ENCODE results near the gene SLC41A2.
"Not testable (repeated sequence)": the region's sequence is repeated elsewhere in the genome, so short reads cannot be mapped to it uniquely, and the experiment has no call there.

- not testable (repeated sequence) for TF ChIP-seq CTCF (IDR thresholded peaks at IDR 0.05); NFYB (CRISPR knock-in tag; conservative IDR thresholded peaks at IDR 0.05; ENCODE audit: low read depth); ZNF281 (CRISPR knock-in tag; IDR thresholded peaks at IDR 0.05)
These were observed 19.6 kb upstream of the SLC41A2 start for GRCh38 chr12:104977688-104978087.
